AG04449 (cell line): ENCODE measurements around the gene THSD4.

Experiments used
- CTCF ChIA-PET: fragments of 350-600 bp; formaldehyde crosslinking; extraction: SDS; loops from one replicate; lab custom pipeline; 2021; ENCODE audit warnings: antibody characterized with exemption; lab: Yijun Ruan, JAX
- POLR2A ChIA-PET: fragments of 400-600, 350-600 bp; formaldehyde crosslinking; extraction: SDS; loops from one replicate; lab custom pipeline; 2020; ENCODE audit warnings: antibody characterized with exemption, inconsistent platforms; lab: Yijun Ruan, JAX
- DNase-seq: peaks from one replicate; pipeline ENCODE4 v3.0.0-alpha.2; 2010; ENCODE audit warnings: low read depth, low spot score
- H3K4me3 ChIP-seq: 2 replicates; pipeline ENCODE4 v1.5.1; 2011; ENCODE audit warnings: low read depth, mild to moderate bottlenecking, control low read depth, low read length
- CTCF ChIP-seq: IDR thresholded peaks from one replicate; pipeline ENCODE4 v1.5.1; 2011; ENCODE audit warnings: mild to moderate bottlenecking, moderate library complexity, low read length, control low read depth, inconsistent platforms; ENCODE audit not compliant: insufficient read depth; ENCODE audit errors: missing control alignments

The THSD4 gene

GRCh38 chr15:71449956-71450355 is 334.7 kb downstream of the THSD4 start:
- POLR2A ChIA-PET: no interaction called here

GRCh38 chr15:71451130-71451529 is 335.9 kb downstream of the THSD4 start:
- no peak for TF ChIP-seq CTCF
- DNase-seq: no peak
- no peak overlapping the region for H3K4me3 ChIP-seq
- CTCF ChIA-PET: interaction anchor here (0.7 to 4.5 kb wide), 13 partner anchors 9 to 350 kb away, joined by 3 to 71 read pairs (median 6); no protein-coding TSS in a partner anchor
- POLR2A ChIA-PET: no interaction called here

More at GRCh38 chr15:71449956-71450355, 334.7 kb downstream of the THSD4 start:
- no peak for DNase-seq
- CTCF ChIA-PET: interaction anchor here (0.6 to 4.5 kb wide), 24 partner anchors 8 to 707 kb away, joined by 3 to 71 read pairs (median 4); no protein-coding TSS in a partner anchor
- no peak overlapping the region for H3K4me3 ChIP-seq
- TF ChIP-seq CTCF: no peak

GRCh38 chr15:71452893-71453292 is 337.6 kb downstream of the THSD4 start:
- POLR2A ChIA-PET: no interaction called here
- TF ChIP-seq CTCF: no peak
- CTCF ChIA-PET: interaction anchor here (0.6 to 4.5 kb wide), 6 partner anchors 9 to 448 kb away, joined by 3 to 71 read pairs (median 21); no protein-coding TSS in a partner anchor
- no peak overlapping the region for H3K4me3 ChIP-seq
- DNase-seq: no peak

GRCh38 chr15:71454462-71454996 is 339.3 kb downstream of the THSD4 start:
- no peak for DNase-seq
- CTCF ChIA-PET: interaction anchor here (1.0 to 2.8 kb wide), 4 partner anchors 11 to 351 kb away, joined by 4 to 14 read pairs (median 6); no protein-coding TSS in a partner anchor
- POLR2A ChIA-PET: no interaction called here
- no peak for TF ChIP-seq CTCF
- no peak overlapping the region for H3K4me3 ChIP-seq

- CTCF ChIA-PET: interaction anchor here (1.1 to 2.8 kb wide), 4 partner anchors 11 to 346 kb away, joined by 4 to 14 read pairs (median 9); no protein-coding TSS in a partner anchor
- TF ChIP-seq CTCF: no peak
- DNase-seq: no peak
- no peak overlapping the region for H3K4me3 ChIP-seq
- POLR2A ChIA-PET: no interaction called here
Measured at GRCh38 chr15:71455107-71455506, 339.8 kb downstream of the THSD4 start.

GRCh38 chr15:71455878-71456277 is 340.6 kb downstream of the THSD4 start:
- H3K4me3 ChIP-seq: no peak overlapping the region
- POLR2A ChIA-PET: no interaction called here
- no peak for TF ChIP-seq CTCF
- CTCF ChIA-PET: interaction anchor here (0.9 to 2.3 kb wide), 3 partner anchors 11 to 288 kb away, joined by 3 to 13 read pairs (median 5); no protein-coding TSS in a partner anchor
- DNase-seq: no peak
